ENCODE results near the gene ASIC4. TPM values are rescaled to one million over a fixed set of nuclear protein-coding genes. Genes with fewer than 3 reads are reported as not detected.

The ASIC4 gene
- total and polyA plus RNA-seq, 2 of the 13 experiments (the other 11 are each of a cell fraction or from before 2014, with no cell fraction given) = 0.03 TPM; not detected in 1

DNA sequence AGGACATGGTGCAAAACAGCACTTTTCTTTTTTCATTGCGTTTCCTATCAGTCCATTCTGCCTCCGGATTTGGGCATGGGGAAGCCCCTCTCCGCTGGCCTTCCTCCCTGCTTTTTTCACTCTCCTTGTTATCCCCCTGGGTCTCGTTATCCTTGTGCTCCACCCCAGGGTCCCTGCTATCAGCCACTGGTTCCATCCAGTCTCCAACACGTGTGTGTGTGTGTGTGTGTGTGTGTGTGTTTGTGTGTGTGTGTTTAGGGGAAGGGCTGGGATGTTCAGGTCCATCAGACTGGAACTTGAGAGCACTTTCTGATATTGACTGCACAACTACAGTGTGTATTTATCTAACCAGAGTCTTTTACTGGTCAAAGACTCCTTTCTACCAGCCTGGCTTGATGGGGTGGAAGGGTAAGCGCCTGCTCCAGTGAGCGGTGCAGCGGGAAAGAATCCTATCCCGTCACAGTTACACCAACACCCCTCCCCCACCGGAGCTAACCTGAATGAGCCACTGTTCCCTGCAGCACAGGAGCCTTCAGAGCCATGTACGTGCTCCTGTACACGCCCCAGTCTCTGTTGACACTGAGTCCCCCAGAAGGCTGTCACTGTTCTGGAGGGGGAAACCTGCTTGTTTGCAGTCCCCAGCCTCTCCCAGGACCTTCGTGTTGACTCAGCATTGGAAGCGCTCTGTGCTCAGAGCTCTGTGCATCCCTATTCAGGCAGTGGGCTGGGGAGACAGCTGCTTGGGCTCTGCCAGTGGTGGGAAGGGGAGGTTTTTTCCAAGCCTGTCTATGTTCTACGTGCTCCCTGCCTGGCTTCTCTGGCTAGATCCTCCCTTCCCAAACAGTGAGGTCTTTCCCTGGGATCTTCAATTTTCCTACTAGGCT lies 62.5 kb downstream of the ASIC4 start (continued):
- TF ChIP-seq ZNF234 (CRISPR knock-in tag; conservative IDR thresholded peaks at IDR 0.05) = no peak
- TF ChIP-seq ZNF260 (CRISPR knock-in tag; IDR thresholded peaks at IDR 0.05; ENCODE audit: borderline replicate concordance, low read depth) = no peak
- 0 out of 2 replicates have a peak, but pooled peaks have one; percentile 53 for TF ChIP-seq SRF (IDR thresholded peaks at IDR 0.05; ENCODE audit: low read depth, low read length)
- TF ChIP-seq, protein P1, sequence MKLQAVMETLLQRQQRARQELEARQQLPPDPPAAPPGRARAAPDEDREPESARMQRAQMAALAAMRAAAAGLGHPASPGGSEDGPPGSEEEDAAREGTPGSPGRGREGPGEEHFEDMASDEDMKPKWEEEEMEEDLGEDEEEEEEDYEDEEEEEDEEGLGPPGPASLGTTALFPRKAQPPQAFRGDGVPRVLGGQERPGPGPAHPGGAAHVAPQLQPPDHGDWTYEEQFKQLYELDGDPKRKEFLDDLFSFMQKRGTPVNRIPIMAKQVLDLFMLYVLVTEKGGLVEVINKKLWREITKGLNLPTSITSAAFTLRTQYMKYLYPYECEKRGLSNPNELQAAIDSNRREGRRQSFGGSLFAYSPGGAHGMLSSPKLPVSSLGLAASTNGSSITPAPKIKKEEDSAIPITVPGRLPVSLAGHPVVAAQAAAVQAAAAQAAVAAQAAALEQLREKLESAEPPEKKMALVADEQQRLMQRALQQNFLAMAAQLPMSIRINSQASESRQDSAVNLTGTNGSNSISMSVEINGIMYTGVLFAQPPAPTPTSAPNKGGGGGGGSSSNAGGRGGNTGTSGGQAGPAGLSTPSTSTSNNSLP (IDR thresholded peaks at IDR 0.05; ENCODE audit: low read depth, low read length) = 0 out of 2 replicates have a peak, but pooled peaks have one; percentile 42
- TF ChIP-seq ETV5 (CRISPR knock-in tag; IDR thresholded peaks at IDR 0.05; ENCODE audit: borderline replicate concordance) = peak; percentile 93
- TF ChIP-seq KDM1A (CRISPR knock-in tag; IDR thresholded peaks at IDR 0.05) = peak; percentile 40; the same call in 1 of the 2 replicates
- TF ChIP-seq, protein P2, sequence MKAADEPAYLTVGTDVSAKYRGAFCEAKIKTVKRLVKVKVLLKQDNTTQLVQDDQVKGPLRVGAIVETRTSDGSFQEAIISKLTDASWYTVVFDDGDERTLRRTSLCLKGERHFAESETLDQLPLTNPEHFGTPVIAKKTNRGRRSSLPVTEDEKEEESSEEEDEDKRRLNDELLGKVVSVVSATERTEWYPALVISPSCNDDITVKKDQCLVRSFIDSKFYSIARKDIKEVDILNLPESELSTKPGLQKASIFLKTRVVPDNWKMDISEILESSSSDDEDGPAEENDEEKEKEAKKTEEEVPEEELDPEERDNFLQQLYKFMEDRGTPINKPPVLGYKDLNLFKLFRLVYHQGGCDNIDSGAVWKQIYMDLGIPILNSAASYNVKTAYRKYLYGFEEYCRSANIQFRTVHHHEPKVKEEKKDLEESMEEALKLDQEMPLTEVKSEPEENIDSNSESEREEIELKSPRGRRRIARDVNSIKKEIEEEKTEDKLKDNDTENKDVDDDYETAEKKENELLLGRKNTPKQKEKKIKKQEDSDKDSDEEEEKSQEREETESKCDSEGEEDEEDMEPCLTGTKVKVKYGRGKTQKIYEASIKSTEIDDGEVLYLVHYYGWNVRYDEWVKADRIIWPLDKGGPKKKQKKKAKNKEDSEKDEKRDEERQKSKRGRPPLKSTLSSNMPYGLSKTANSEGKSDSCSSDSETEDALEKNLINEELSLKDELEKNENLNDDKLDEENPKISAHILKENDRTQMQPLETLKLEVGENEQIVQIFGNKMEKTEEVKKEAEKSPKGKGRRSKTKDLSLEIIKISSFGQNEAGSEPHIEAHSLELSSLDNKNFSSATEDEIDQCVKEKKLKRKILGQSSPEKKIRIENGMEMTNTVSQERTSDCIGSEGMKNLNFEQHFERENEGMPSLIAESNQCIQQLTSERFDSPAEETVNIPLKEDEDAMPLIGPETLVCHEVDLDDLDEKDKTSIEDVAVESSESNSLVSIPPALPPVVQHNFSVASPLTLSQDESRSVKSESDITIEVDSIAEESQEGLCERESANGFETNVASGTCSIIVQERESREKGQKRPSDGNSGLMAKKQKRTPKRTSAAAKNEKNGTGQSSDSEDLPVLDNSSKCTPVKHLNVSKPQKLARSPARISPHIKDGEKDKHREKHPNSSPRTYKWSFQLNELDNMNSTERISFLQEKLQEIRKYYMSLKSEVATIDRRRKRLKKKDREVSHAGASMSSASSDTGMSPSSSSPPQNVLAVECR (CRISPR knock-in tag; IDR thresholded peaks at IDR 0.05; ENCODE audit: borderline replicate concordance) = peak; percentile 88
- TF ChIP-seq, protein P3, sequence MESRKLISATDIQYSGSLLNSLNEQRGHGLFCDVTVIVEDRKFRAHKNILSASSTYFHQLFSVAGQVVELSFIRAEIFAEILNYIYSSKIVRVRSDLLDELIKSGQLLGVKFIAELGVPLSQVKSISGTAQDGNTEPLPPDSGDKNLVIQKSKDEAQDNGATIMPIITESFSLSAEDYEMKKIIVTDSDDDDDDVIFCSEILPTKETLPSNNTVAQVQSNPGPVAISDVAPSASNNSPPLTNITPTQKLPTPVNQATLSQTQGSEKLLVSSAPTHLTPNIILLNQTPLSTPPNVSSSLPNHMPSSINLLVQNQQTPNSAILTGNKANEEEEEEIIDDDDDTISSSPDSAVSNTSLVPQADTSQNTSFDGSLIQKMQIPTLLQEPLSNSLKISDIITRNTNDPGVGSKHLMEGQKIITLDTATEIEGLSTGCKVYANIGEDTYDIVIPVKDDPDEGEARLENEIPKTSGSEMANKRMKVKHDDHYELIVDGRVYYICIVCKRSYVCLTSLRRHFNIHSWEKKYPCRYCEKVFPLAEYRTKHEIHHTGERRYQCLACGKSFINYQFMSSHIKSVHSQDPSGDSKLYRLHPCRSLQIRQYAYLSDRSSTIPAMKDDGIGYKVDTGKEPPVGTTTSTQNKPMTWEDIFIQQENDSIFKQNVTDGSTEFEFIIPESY (CRISPR knock-in tag; IDR thresholded peaks at IDR 0.05) = peak; percentile 82; the same call in 1 of the 2 replicates
- peak; percentile 91 for TF ChIP-seq ARNTL (CRISPR knock-in tag; IDR thresholded peaks at IDR 0.05)
- no peak for TF ChIP-seq ZNF3 (CRISPR knock-in tag; IDR thresholded peaks at IDR 0.05)
- TF ChIP-seq AGO1 (IDR thresholded peaks at IDR 0.05; ENCODE audit: low read depth, low read length, poor library complexity, severe bottlenecking) = no peak
- no peak for TF ChIP-seq PHF5A (CRISPR knock-in tag; IDR thresholded peaks at IDR 0.05; ENCODE audit: low read depth, unreplicated experiment)
- no peak; the same call in 1 of the 2 replicates for TF ChIP-seq NFATC3 (CRISPR knock-in tag; IDR thresholded peaks at IDR 0.05)
- TF ChIP-seq TMF1 (CRISPR knock-in tag; IDR thresholded peaks at IDR 0.05; ENCODE audit: low read depth) = no peak; the same call in 1 of the 2 replicates
- no peak for TF ChIP-seq GPN1 (CRISPR knock-in tag; IDR thresholded peaks at IDR 0.05; ENCODE audit: borderline replicate concordance)
- TF ChIP-seq ZNF724P (CRISPR knock-in tag; IDR thresholded peaks at IDR 0.05; ENCODE audit: borderline replicate concordance) = 0 out of 2 replicates have a peak, but pooled peaks have one; percentile 80
- no peak for TF ChIP-seq MTF2 (CRISPR knock-in tag; IDR thresholded peaks at IDR 0.05; ENCODE audit: borderline replicate concordance)
- TF ChIP-seq CSRNP1 (CRISPR knock-in tag; IDR thresholded peaks at IDR 0.05) = no peak; the same call in 1 of the 2 replicates
- no peak for TF ChIP-seq ZNF577 (CRISPR knock-in tag; IDR thresholded peaks at IDR 0.05; ENCODE audit: borderline replicate concordance, low read depth)

Data from HepG2 (cell line).